CD4-positive, alpha-beta T cell (primary cell): ENCODE measurements around the gene PLCG2. TPM values are rescaled to one million over a fixed set of nuclear protein-coding genes. Genes with fewer than 3 reads are reported as not detected.
"Not testable (repeated sequence)": the region's sequence is repeated elsewhere in the genome, so short reads cannot be mapped to it uniquely, and the experiment has no call there.

Experiments used
- ATAC-seq: fragments of 200-7000 bp; cut with Tn5 transposase; one replicate; pipeline ENCODE4 v1.10.0; 2022; ENCODE audit warnings: mild to moderate bottlenecking; ENCODE audit not compliant: poor library complexity
- CTCF ChIA-PET: fragments of 350-600 bp; sonication (Branson Sonifier 250); formaldehyde crosslinking; loops from one replicate; lab custom pipeline; 2021; ENCODE audit warnings: antibody characterized with exemption, inconsistent platforms; lab: Charles Lee
- POLR2A ChIA-PET: fragments of 350-600 bp; sonication (Branson Sonifier 250); formaldehyde crosslinking; loops from one replicate; lab custom pipeline; 2021; ENCODE audit warnings: antibody characterized with exemption, inconsistent platforms; lab: Charles Lee
- DNase-seq, 14 experiments: peaks; one replicate each; pipeline ENCODE4 v3.0.0-alpha.2; 2013 to 2020; ENCODE audit warnings: mixed read lengths in 2 of 14
- H3K27ac ChIP-seq, 2 donors: one replicate each; pipeline versions ENCODE4 v1.5.1 to v1.7.0; 2013; ENCODE audit warnings: low read length in 2 of 2, low read depth in 1 of 2, mild to moderate bottlenecking in 1 of 2
- H3K27me3 ChIP-seq, 2 experiments: 1 replicate in 1 of 2; 2 replicates in 1 of 2; pipeline versions ENCODE4 v1.6.1 to v1.7.0; 2013; ENCODE audit warnings: low read length in 2 of 2, control low read depth in 1 of 2, mild to moderate bottlenecking in 1 of 2, moderate library complexity in 1 of 2; ENCODE audit not compliant: insufficient read depth in 2 of 2, control insufficient read depth in 1 of 2
- H3K36me3 ChIP-seq: one replicate; pipeline ENCODE4 v1.6.1; 2013; ENCODE audit warnings: low read length, control low read depth; ENCODE audit not compliant: insufficient read depth
- H3K4me1 ChIP-seq: one replicate; pipeline ENCODE4 v1.6.1; 2013; ENCODE audit warnings: low read length, control low read depth; ENCODE audit not compliant: insufficient read depth
- H3K4me3 ChIP-seq: one replicate; pipeline ENCODE4 v1.5.1; 2013; ENCODE audit warnings: mild to moderate bottlenecking, low read length, moderate library complexity
- H3K9me3 ChIP-seq, 2 experiments: 1 replicate in 1 of 2; 2 replicates in 1 of 2; pipeline versions ENCODE4 v1.6.1 to v1.7.0; 2013; ENCODE audit warnings: low read length in 2 of 2, mild to moderate bottlenecking in 2 of 2, control low read depth in 1 of 2, moderate library complexity in 1 of 2; ENCODE audit not compliant: control insufficient read depth in 1 of 2, insufficient read depth in 1 of 2
- H3K27ac Mint-ChIP-seq: one replicate; pipeline ENCODE4 v1.8.0; 2020; ENCODE audit warnings: mixed read lengths
- H3K27me3 Mint-ChIP-seq: one replicate; pipeline ENCODE4 v1.8.0; 2021; ENCODE audit warnings: mixed read lengths
- H3K36me3 Mint-ChIP-seq: one replicate; pipeline ENCODE4 v1.8.0; 2021; ENCODE audit warnings: low read depth, mixed read lengths
- H3K4me1 Mint-ChIP-seq: one replicate; pipeline ENCODE4 v1.8.0; 2021; ENCODE audit warnings: low read depth, mixed read lengths
- H3K4me3 Mint-ChIP-seq: one replicate; pipeline ENCODE4 v1.8.0; 2020; ENCODE audit warnings: mild to moderate bottlenecking, mixed read lengths
- H3K9me3 Mint-ChIP-seq: one replicate; pipeline ENCODE4 v1.8.0; 2020; ENCODE audit warnings: mixed read lengths
- CTCF ChIP-seq: fragments of 200-600 bp; IDR thresholded peaks from one replicate; pipeline ENCODE4 v1.8.0; 2022; ENCODE audit warnings: antibody characterized with exemption, mild to moderate bottlenecking
- intact Hi-C, 2 experiments: fragments of 100-400 bp; cut with DNase I in 1 of 2; cut with micrococcal nuclease in 1 of 2; formaldehyde crosslinking; loops; one replicate each; pipeline versions ENCODE4 v1.15.1 to v1.9.0; 2023 to 2025; cut with DNase I, micrococcal nuclease
- total RNA-seq, 174 experiments: library from RNA in 2 of 174; stranded (reverse) in 2 of 174; gene quantifications; one replicate each; pipeline ENCODE4 v1.2.3 and lab custom pipeline; 2021 to 2026

Gene PLCG2
- total RNA-seq, 2 experiments from 2014 or later, result 0.92 to 1.5 TPM

DNA sequence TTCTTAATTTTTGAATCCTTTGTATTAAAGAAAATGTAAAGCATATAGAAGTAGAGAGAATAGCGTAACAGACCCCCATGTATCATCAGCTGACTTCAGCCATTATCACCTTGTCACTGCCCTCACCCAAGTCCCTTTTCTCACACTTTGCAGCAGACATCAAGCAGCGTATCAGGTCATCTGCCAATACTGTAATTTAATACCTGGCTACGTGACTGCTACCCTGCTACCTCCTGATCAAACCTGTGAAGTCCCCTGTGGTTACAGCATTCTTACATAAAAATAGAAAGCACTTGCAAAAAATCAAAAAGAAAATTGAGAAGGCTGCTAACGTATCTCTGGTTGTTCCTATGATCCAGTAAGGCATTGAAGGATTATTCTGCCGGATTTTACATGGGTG is 96.4 kb downstream of the PLCG2 start:
- H3K4me3 ChIP-seq, result no peak overlapping the region
- Mint-ChIP-seq H3K27ac (no peak overlapping the region), H3K27me3 (no peaks in the 10 kb centered on the region), H3K9me3 (no peaks in the 10 kb centered on the region), H3K36me3 (no peaks in the 10 kb centered on the region), H3K4me3 (no peak overlapping the region), H3K4me1 (peaks cover 4% of the 10 kb centered on the region)
- DNase-seq, result no peak
- H3K36me3 ChIP-seq, result no peaks in the 10 kb centered on the region
- no peak for ATAC-seq
- H3K4me1 ChIP-seq, result peaks cover 3% of the 10 kb centered on the region
- CTCF ChIA-PET, result no interaction called here
- intact Hi-C loops, result loop anchor here in 1 of 2 experiments (2.0 kb wide), 1 partner anchor 509 kb away; no protein-coding TSS in a partner anchor
- POLR2A ChIA-PET, result no interaction called here
- TF ChIP-seq CTCF, result no peak
- H3K9me3 ChIP-seq, result no peaks in the 10 kb centered on the region
- H3K27ac ChIP-seq, result no peak overlapping the region
- no peaks in the 10 kb centered on the region for H3K27me3 ChIP-seq

DNA sequence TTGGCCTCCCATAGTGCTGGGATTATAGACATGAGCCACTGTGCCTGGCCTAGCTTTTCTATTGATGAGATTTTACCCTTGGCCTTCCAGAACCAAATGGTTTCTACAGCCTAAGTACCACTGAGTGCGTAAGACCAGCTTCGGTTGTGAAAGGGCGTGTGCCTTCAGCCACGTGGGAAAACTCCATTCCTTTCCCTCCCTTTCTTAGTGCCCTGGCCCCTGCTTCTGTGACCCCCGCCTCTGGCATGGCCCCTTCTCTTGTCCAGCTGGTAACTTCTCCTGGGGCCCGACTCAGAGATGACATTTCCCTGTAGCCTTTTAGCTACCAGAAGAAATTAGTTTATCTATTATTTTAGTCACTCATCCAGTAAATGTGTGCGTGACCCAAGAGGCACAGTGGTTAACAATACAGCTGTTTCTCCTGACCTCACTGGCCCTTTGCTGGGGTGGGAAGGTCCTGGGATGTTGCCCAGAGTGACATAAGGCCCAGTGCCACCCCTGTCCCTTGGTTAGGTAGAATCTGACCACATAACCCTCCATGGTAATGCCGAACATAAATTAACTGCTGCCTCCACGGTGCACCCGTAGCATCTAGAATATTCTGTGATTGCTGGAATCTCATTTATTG is 97.3 kb downstream of the PLCG2 start:
- intact Hi-C loops, result no loop called here
- H3K9me3 Mint-ChIP-seq, result no peaks in the 10 kb centered on the region
- peaks cover 4% of the 10 kb centered on the region for H3K4me1 Mint-ChIP-seq
- H3K27me3 Mint-ChIP-seq, result no peaks in the 10 kb centered on the region
- no peak for TF ChIP-seq CTCF
- ChIA-PET POLR2A (no interaction called here), CTCF (no interaction called here)
- H3K4me1 ChIP-seq, result peaks cover 3% of the 10 kb centered on the region
- H3K9me3 ChIP-seq, result no peaks in the 10 kb centered on the region
- H3K27ac ChIP-seq, result no peak overlapping the region
- ATAC-seq (no peak), DNase-seq (no peak)
- H3K27ac Mint-ChIP-seq, result no peak overlapping the region
- no peaks in the 10 kb centered on the region for H3K27me3 ChIP-seq
- H3K36me3 ChIP-seq, result no peaks in the 10 kb centered on the region
- H3K36me3 Mint-ChIP-seq, result no peaks in the 10 kb centered on the region
- no peak overlapping the region for H3K4me3 ChIP-seq
- no peak overlapping the region for H3K4me3 Mint-ChIP-seq

DNA sequence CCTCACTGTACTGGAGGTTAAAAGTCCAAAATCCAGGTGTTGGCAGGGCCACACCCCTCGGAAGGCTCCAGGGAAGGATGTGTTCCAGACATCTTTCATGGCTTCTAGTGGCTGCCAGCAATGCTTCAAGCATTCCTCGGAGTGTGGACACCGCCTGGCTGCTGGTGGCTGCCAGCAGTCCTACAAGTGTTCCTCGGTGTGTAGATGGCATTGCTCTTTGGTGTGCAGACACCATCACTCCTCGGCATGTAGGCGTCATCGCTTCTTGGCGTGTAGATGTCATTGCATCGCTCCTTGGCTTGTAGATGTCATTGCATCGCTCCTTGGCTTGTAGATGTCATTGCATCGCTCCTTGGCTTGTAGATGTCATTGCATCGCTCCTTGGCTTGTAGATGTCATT is 98.4 kb downstream of the PLCG2 start:
- CTCF ChIA-PET, H3K4me3 Mint-ChIP-seq, H3K9me3 Mint-ChIP-seq, H3K27ac ChIP-seq, H3K27me3 Mint-ChIP-seq, intact Hi-C loops, H3K27ac Mint-ChIP-seq, H3K9me3 ChIP-seq, H3K27me3 ChIP-seq, H3K36me3 ChIP-seq, H3K4me3 ChIP-seq, POLR2A ChIA-PET, H3K4me1 Mint-ChIP-seq, H3K36me3 Mint-ChIP-seq, H3K4me1 ChIP-seq, ATAC-seq, DNase-seq: not testable (repeated sequence)

- no peaks in the 10 kb centered on the region for H3K27me3 ChIP-seq
- Mint-ChIP-seq H3K27me3 (no peaks in the 10 kb centered on the region), H3K9me3 (no peaks in the 10 kb centered on the region), H3K27ac (no peak overlapping the region), H3K4me1 (peaks cover 4% of the 10 kb centered on the region), H3K4me3 (no peak overlapping the region), H3K36me3 (no peaks in the 10 kb centered on the region)
- no peaks in the 10 kb centered on the region for H3K9me3 ChIP-seq
- intact Hi-C loops, result no loop called here
- ChIA-PET POLR2A (no interaction called here), CTCF (no interaction called here)
- no peak for TF ChIP-seq CTCF
- DNase-seq (no peak), ATAC-seq (no peak)
- no peak overlapping the region for H3K27ac ChIP-seq
- H3K4me3 ChIP-seq, result no peak overlapping the region
- H3K4me1 ChIP-seq, result peaks cover 1% of the 10 kb centered on the region
- H3K36me3 ChIP-seq, result no peaks in the 10 kb centered on the region
Observed at GRCh38 chr16:81878529-81878928, 99.4 kb downstream of the PLCG2 start.
